EH (cell line): Measurements from ENCODE around the gene PPARD.
"Not testable (repeated sequence)": the region's sequence is repeated elsewhere in the genome, so short reads cannot be mapped to it uniquely, and the experiment has no call there.

ENCODE experiments used
- DNase-seq: peaks from one replicate; pipeline ENCODE4 v3.0.0-alpha.2; 2015; ENCODE audit warnings: low read depth

The PPARD gene

GRCh38 chr6:35342258-35343091, at the start of gene PPARD:
Gene PPARD (plus strand): TSS chr6:35342558. CDS start chr6:35411088, 68,530 bp downstream.
- DNase-seq = peak; percentile 96

- no peak for DNase-seq
These were observed 48.7 kb upstream of the PPARD start for GRCh38 chr6:35293681-35294080.

GRCh38 chr6:35294308-35294945, 47.9 kb upstream of the PPARD start:
- DNase-seq = peak; percentile 53

GRCh38 chr6:35295036-35295435, 47.3 kb upstream of the PPARD start:
- no peak for DNase-seq

GRCh38 chr6:35295521-35296315, 46.6 kb upstream of the PPARD start:
- DNase-seq = no peak

- DNase-seq = no peak
These were observed 45.3 kb upstream of the PPARD start for GRCh38 chr6:35296931-35297600.

GRCh38 chr6:35297601-35298481, 44.5 kb upstream of the PPARD start, which contains the start of gene DEF6:
Gene DEF6 (plus strand): TSS chr6:35297818. CDS start chr6:35297857, 39 bp downstream.
- peak; percentile 84 for DNase-seq

GRCh38 chr6:35298625-35299140, 43.7 kb upstream of the PPARD start:
- DNase-seq = no peak

- no peak for DNase-seq
These were observed 42.7 kb upstream of the PPARD start for GRCh38 chr6:35299674-35300073.

GRCh38 chr6:35300848-35301247, 41.5 kb upstream of the PPARD start:
- DNase-seq = no peak

- peak; percentile 59 for DNase-seq
These were observed 39.6 kb upstream of the PPARD start for GRCh38 chr6:35302604-35303241.

GRCh38 chr6:35304299-35304698, 38.1 kb upstream of the PPARD start:
- no peak for DNase-seq

- DNase-seq = no peak
These were observed 37.2 kb upstream of the PPARD start for GRCh38 chr6:35305117-35305516.

- DNase-seq = not testable (repeated sequence)
These were observed 35.2 kb upstream of the PPARD start for GRCh38 chr6:35307138-35307537.

- DNase-seq = not testable (repeated sequence)
These were observed 33.8 kb upstream of the PPARD start for GRCh38 chr6:35308543-35308942.

GRCh38 chr6:35309611-35310264, 32.6 kb upstream of the PPARD start:
- no peak for DNase-seq

- DNase-seq = no peak
These were observed 32.0 kb upstream of the PPARD start for GRCh38 chr6:35310265-35310831.

- DNase-seq = no peak
These were observed 30.8 kb upstream of the PPARD start for GRCh38 chr6:35311390-35312075.
